ENCODE measurements around the gene F10.

The F10 gene

GRCh38 chr13:113122550-113123225, at the start of gene F10:
F10 (plus strand) TSS chr13:113122799; CDS start chr13:113122856, 57 bp downstream.
- TF ChIP-seq, protein P1, sequence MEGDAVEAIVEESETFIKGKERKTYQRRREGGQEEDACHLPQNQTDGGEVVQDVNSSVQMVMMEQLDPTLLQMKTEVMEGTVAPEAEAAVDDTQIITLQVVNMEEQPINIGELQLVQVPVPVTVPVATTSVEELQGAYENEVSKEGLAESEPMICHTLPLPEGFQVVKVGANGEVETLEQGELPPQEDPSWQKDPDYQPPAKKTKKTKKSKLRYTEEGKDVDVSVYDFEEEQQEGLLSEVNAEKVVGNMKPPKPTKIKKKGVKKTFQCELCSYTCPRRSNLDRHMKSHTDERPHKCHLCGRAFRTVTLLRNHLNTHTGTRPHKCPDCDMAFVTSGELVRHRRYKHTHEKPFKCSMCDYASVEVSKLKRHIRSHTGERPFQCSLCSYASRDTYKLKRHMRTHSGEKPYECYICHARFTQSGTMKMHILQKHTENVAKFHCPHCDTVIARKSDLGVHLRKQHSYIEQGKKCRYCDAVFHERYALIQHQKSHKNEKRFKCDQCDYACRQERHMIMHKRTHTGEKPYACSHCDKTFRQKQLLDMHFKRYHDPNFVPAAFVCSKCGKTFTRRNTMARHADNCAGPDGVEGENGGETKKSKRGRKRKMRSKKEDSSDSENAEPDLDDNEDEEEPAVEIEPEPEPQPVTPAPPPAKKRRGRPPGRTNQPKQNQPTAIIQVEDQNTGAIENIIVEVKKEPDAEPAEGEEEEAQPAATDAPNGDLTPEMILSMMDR (IDR thresholded peaks at IDR 0.05; ENCODE audit: insufficient read depth, missing control alignments) = no peak
- no peak for FAIRE-seq
- no peak for DNase-seq (ENCODE audit: insufficient read length, low spot score)

DNA sequence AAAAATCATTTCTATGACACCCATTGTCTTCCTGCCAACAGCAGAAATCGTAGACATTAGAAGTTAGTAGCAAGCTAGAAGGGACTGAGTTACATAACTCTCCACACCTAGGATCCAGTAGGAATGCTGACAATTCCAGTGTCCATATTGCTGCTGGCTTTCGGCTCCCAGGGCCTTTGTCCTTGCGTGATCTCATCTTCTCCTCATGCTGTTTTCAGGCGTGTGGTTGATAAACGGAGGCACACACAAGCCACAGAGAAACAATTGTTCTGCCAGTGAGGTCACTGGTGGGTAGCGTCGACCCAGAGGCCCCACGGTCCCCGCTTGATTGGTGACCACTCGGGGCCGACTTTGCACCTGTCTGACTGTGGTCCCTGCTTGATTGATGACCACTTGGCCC, 48.7 kb upstream of the F10 start:
- TF ChIP-seq, protein P1 (IDR thresholded peaks at IDR 0.05; ENCODE audit: insufficient read depth, missing control alignments) = no peak
- FAIRE-seq = no peak
- DNase-seq (ENCODE audit: insufficient read length, low spot score) = no peak

DNA sequence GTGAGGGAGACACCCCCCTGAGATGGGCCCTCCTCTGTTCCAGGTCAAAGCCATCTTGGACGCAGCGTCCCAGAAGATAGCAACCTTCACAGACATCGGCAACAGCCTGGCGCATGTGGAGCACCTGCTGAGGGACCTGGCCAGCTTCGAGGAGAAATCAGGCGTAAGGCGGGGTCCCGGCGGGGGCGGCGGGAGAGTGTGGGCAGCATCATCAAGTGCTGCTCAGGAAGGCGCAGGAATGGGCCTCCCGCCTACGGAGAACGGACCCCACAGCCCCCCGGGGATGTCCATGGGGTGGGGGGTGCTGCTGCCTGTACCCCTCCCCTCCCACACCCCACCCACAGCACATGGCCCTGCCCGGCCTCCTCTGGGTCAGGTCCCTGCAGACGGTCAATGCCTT, 48.2 kb upstream of the F10 start:
- no peak for FAIRE-seq

DNA sequence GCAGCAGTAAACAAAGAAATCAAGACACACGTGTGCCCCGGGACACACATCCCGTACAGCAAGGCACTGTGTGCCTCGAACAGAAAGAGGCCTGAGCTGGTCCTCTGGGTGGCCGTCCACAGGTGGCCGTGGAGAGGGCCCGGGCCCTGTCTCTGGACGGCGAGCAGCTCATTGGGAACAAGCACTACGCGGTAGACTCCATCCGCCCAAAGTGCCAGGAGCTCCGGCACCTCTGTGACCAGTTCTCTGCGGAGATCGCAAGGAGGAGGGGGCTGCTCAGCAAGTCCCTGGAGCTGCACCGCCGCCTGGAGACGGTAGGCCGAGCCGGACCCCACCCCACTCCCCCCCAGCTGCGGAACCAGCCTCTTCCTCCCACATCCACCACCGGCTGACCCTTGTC, 47.7 kb upstream of the F10 start:
- TF ChIP-seq, protein P1 (IDR thresholded peaks at IDR 0.05; ENCODE audit: insufficient read depth, missing control alignments) = no peak
- FAIRE-seq (no peak), DNase-seq (ENCODE audit: insufficient read length, low spot score) (no peak)

More for the DNA sequence above, 48.2 kb upstream of the F10 start:
- DNase-seq (ENCODE audit: insufficient read length, low spot score) = no peak
- TF ChIP-seq, protein P1 (IDR thresholded peaks at IDR 0.05; ENCODE audit: insufficient read depth, missing control alignments) = no peak

- TF ChIP-seq, protein P1 (IDR thresholded peaks at IDR 0.05; ENCODE audit: insufficient read depth, missing control alignments) = no peak
- no peak for DNase-seq (ENCODE audit: insufficient read length, low spot score)
- no peak for FAIRE-seq
These were observed 46.9 kb upstream of the F10 start for GRCh38 chr13:113075711-113076110.

DNA sequence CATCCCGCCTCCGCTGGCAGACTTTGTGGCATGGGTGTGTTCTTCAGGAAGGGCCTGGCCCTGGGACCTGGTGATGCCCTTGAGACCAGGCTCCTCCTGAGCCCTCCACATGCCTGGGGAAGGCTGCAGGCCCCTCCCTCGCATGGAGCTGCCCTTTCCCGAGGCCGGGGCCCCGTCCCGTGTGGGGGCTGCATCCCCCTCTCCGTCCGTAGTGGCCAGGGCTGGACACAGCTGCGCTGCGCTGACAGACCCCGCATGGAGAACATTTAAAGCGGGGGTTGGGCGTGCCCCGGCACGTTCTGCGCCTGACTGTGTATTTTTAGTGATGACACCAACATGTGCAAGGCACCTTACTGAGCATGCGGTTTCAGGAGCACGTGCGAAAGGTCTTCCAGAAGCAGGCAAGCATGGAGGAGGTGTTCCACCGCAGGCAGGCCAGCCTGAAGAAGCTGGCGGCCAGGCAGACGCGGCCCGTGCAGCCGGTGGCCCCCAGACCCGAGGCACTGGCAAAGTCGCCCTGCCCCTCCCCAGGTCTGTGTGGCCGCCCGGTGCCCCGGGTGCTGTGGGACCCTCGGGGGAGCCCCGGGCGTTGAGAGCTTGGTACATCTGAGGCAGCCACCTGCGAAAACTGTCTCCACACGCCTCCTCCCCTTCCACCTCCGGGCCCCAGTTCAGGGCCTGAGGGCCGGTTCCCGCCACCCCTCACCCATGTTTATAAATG, 45.8 kb upstream of the F10 start:
- DNase-seq (ENCODE audit: insufficient read length, low spot score) (no peak), FAIRE-seq (no peak)
- TF ChIP-seq, protein P1 (IDR thresholded peaks at IDR 0.05; ENCODE audit: insufficient read depth, missing control alignments) = no peak

- DNase-seq (ENCODE audit: insufficient read length, low spot score) (no peak), FAIRE-seq (no peak)
- TF ChIP-seq, protein P1 (IDR thresholded peaks at IDR 0.05; ENCODE audit: insufficient read depth, missing control alignments) = no peak
These were observed 45.0 kb upstream of the F10 start for GRCh38 chr13:113077566-113077952.

All from D721Med (cell line).